Measurements from ENCODE around the gene CD80. TPM values are rescaled to one million over a fixed set of nuclear protein-coding genes. Genes with fewer than 3 reads are reported as not detected.

Gene CD80
- total RNA-seq, 3 donors from 2014 or later (not counting 1 experiment from before 2014, with no cell fraction given) = 0.40 to 1.1 TPM; not detected in 1

DNA sequence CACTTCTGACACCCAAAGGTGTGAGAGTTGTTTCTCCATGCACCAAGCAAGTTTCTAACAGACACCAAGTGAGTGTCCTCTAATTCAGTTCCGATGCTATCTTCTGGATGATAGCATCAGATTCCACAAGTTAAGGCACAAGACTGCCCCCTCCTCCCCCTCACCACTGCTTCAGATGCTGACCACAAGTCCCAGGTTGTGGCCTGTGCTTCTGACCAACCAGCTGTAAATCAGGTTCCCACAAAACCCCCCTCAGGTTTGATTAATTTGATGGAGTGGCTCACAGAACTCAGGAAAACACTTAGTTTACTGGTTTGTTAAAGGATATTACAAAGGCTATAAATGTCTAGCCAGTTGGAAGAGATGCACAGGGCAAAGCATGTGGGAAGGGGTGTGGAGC lies 31.3 kb upstream of the CD80 start:
- 95% methylated on average over 1 of the region's 1 CpG for WGBS (ENCODE audit: insufficient coverage)

DNA sequence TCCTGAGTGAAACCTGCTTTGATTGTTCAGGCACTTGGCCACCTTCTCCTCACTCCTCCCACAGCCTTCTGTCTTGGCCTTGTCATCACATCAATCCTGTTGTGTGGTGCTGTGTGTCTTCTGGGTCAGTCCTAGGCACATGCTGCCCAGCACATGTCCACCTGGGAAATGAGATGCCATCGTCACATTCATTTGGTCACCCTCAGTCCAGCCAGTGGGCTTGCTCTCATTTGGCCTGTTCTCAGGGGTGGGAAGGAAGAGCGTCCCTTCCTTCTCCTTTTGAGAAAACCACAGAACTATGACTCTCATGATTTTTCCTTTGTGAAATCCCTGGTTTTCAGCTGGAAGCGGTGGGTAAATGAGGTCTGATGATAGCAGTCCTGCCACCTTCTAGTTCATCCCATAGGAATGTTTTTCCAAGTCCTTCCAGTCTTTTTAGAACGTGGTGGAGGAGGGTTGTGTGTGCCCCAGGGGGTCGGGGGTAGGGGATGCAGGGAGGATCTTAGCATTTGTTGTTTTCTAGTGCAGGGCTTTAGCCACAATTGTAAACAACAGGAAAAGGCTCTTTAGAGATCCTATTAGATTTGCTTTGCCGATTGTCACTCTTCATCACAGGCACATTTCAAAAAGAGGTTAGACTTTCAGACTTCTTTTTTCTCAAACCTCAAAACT lies 29.8 kb upstream of the CD80 start:
- Histone ChIP-seq H3K36me3 (ENCODE audit: control insufficient read depth, insufficient read depth, low read length) (no peaks in the 10 kb centered on the region), H3K27ac (ENCODE audit: low read length) (no peak overlapping the region), H3K9me3 (ENCODE audit: control insufficient read depth, insufficient read depth, low read length) (no peaks in the 10 kb centered on the region), H3K4me3 (ENCODE audit: low read length) (no peak overlapping the region), H3K4me1 (ENCODE audit: control insufficient read depth, insufficient read depth, low read length) (no peaks in the 10 kb centered on the region), H3K27me3 (ENCODE audit: control insufficient read depth, insufficient read depth, low read length) (no peaks in the 10 kb centered on the region)
- intact Hi-C loops (cut with micrococcal nuclease) = no loop called here
- H3K9me3 Mint-ChIP-seq = no peaks in the 10 kb centered on the region
- no peak for ATAC-seq
- no peak for DNase-seq
- H3K27me3 Mint-ChIP-seq (ENCODE audit: low read depth in 2 of 2) = peaks cover 0 to 11% of the 10 kb centered on the region in 2 donors
- H3K4me3 Mint-ChIP-seq = no peak overlapping the region
- H3K4me1 Mint-ChIP-seq = no peaks in the 10 kb centered on the region
- WGBS (ENCODE audit: insufficient coverage) = 54% methylated on average over 5 of the region's 6 CpGs
- H3K27ac Mint-ChIP-seq = no peak overlapping the region
- TF ChIP-seq, protein P1, sequence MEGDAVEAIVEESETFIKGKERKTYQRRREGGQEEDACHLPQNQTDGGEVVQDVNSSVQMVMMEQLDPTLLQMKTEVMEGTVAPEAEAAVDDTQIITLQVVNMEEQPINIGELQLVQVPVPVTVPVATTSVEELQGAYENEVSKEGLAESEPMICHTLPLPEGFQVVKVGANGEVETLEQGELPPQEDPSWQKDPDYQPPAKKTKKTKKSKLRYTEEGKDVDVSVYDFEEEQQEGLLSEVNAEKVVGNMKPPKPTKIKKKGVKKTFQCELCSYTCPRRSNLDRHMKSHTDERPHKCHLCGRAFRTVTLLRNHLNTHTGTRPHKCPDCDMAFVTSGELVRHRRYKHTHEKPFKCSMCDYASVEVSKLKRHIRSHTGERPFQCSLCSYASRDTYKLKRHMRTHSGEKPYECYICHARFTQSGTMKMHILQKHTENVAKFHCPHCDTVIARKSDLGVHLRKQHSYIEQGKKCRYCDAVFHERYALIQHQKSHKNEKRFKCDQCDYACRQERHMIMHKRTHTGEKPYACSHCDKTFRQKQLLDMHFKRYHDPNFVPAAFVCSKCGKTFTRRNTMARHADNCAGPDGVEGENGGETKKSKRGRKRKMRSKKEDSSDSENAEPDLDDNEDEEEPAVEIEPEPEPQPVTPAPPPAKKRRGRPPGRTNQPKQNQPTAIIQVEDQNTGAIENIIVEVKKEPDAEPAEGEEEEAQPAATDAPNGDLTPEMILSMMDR (IDR thresholded peaks at IDR 0.05) = no peak
- H3K36me3 Mint-ChIP-seq = no peaks in the 10 kb centered on the region

More for the DNA sequence above, 31.3 kb upstream of the CD80 start:
- Histone ChIP-seq H3K9me3 (ENCODE audit: control insufficient read depth, insufficient read depth, low read length) (no peaks in the 10 kb centered on the region), H3K4me3 (ENCODE audit: low read length) (no peak overlapping the region), H3K27ac (ENCODE audit: low read length) (no peak overlapping the region), H3K27me3 (ENCODE audit: control insufficient read depth, insufficient read depth, low read length) (no peaks in the 10 kb centered on the region), H3K4me1 (ENCODE audit: control insufficient read depth, insufficient read depth, low read length) (peaks cover under 1% of the 10 kb centered on the region), H3K36me3 (ENCODE audit: control insufficient read depth, insufficient read depth, low read length) (no peaks in the 10 kb centered on the region)
- peaks cover 0 to 11% of the 10 kb centered on the region in 2 donors for H3K27me3 Mint-ChIP-seq (ENCODE audit: low read depth in 2 of 2)
- intact Hi-C loops (cut with micrococcal nuclease) = no loop called here
- ATAC-seq (no peak), DNase-seq (no peak)
- no peak overlapping the region for H3K4me3 Mint-ChIP-seq
- no peaks in the 10 kb centered on the region for H3K36me3 Mint-ChIP-seq
- no peak overlapping the region for H3K27ac Mint-ChIP-seq
- H3K4me1 Mint-ChIP-seq = no peaks in the 10 kb centered on the region
- TF ChIP-seq, protein P1 (IDR thresholded peaks at IDR 0.05) = no peak
- no peaks in the 10 kb centered on the region for H3K9me3 Mint-ChIP-seq

DNA sequence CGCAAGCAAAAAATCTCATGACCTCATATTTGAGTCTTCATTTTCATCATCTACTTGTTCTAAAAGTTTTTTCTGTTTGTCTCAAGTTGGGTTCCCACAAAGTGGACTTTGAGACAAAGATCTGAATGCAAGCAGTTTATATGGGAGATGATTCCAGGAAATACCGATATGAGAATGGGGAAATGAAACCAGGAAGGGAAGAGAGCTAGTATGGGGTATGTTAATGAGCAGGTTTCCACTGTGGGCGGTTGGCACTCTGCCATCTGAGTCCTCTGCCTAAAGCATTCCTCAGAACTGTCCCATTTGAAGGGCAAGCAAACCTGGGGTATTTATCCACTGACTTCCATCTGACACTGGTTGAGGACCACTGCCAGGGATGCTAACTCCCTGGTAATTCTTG lies 28.7 kb upstream of the CD80 start:
- Mint-ChIP-seq H3K36me3 (no peaks in the 10 kb centered on the region), H3K9me3 (no peaks in the 10 kb centered on the region), H3K27me3 (ENCODE audit: low read depth in 2 of 2) (peaks cover 0 to 8% of the 10 kb centered on the region in 2 donors), H3K4me3 (no peak overlapping the region), H3K4me1 (no peaks in the 10 kb centered on the region), H3K27ac (no peak overlapping the region)
- intact Hi-C loops (cut with micrococcal nuclease) = no loop called here
- ATAC-seq (no peak), DNase-seq (peak in 1 of 2 donors; percentile 7)
- H3K4me3 ChIP-seq (ENCODE audit: low read length) = no peak overlapping the region
- no peaks in the 10 kb centered on the region for H3K4me1 ChIP-seq (ENCODE audit: control insufficient read depth, insufficient read depth, low read length)
- H3K36me3 ChIP-seq (ENCODE audit: control insufficient read depth, insufficient read depth, low read length) = no peaks in the 10 kb centered on the region
- TF ChIP-seq, protein P1 (IDR thresholded peaks at IDR 0.05) = no peak
- H3K27ac ChIP-seq (ENCODE audit: low read length) = no peak overlapping the region
- no peaks in the 10 kb centered on the region for H3K9me3 ChIP-seq (ENCODE audit: control insufficient read depth, insufficient read depth, low read length)
- 58% methylated on average over 3 of the region's 3 CpGs for WGBS (ENCODE audit: insufficient coverage)
- no peaks in the 10 kb centered on the region for H3K27me3 ChIP-seq (ENCODE audit: control insufficient read depth, insufficient read depth, low read length)

DNA sequence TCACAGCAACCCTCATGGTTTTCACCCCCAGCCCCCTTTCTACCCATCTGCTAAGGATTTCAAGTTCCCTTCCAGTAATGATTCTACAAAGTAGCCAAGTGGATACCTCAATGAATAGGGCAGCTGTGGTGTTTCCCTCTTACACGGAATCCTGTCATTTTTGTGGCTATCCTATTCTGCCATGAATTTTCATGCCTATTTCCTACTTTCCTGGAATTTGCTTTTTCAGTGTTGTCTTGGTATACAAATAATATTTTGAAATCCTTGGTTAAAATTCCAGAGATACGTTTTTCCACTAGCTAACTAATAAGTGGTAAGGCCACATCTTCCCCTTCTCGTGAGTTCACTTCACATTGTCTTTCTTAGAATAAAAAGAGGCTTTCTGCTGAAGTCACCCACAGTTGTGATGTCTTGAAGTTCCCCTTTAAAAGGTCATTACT lies 27.3 kb upstream of the CD80 start:
- no peaks in the 10 kb centered on the region for H3K27me3 Mint-ChIP-seq (ENCODE audit: low read depth in 2 of 2)
- TF ChIP-seq, protein P1 (IDR thresholded peaks at IDR 0.05) = no peak
- no peaks in the 10 kb centered on the region for H3K9me3 Mint-ChIP-seq
- Histone ChIP-seq H3K27me3 (ENCODE audit: control insufficient read depth, insufficient read depth, low read length) (no peaks in the 10 kb centered on the region), H3K36me3 (ENCODE audit: control insufficient read depth, insufficient read depth, low read length) (no peaks in the 10 kb centered on the region), H3K4me3 (ENCODE audit: low read length) (no peak overlapping the region), H3K4me1 (ENCODE audit: control insufficient read depth, insufficient read depth, low read length) (no peaks in the 10 kb centered on the region), H3K27ac (ENCODE audit: low read length) (no peak overlapping the region), H3K9me3 (ENCODE audit: control insufficient read depth, insufficient read depth, low read length) (no peaks in the 10 kb centered on the region)
- no peak overlapping the region for H3K27ac Mint-ChIP-seq
- H3K36me3 Mint-ChIP-seq = no peaks in the 10 kb centered on the region
- ATAC-seq = no peak
- H3K4me1 Mint-ChIP-seq = no peaks in the 10 kb centered on the region
- no peak for DNase-seq
- H3K4me3 Mint-ChIP-seq = no peak overlapping the region
- intact Hi-C loops (cut with micrococcal nuclease) = no loop called here
- 81% methylated on average over 3 of the region's 3 CpGs for WGBS (ENCODE audit: insufficient coverage)
